Measurements from ENCODE around the gene METTL26.

DNA sequence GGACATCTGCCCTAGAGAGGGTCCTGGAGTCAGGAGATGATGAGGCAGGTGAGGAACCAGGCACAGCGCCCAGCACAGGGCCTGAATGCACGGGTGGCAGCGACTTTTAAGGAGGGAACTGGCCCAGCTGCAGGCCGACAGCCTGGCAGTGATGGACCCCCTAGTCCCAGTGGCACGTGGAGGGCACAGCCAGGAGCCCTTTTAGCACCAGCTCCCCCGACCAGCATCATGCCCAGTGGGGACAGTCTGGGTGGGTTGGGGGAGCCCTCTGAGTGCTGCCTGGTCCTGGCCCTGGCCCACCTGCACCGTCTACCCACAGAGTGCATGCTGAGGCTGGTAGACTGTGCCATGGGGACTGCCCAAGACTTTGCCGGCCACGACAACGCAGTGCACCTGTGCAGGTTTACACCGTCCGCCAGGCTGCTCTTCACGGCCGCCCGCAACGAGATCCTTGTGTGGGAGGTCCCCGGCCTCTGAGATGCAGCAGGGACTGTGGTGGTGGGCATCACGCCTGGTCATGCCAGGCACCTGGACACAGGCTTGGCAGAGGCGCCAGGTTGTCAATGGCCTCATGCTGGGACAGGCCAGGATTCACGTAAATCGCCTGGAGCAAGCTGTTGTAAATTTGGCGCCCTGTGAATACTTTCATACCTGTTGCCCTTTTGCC is 31.1 kb upstream of the METTL26 start:
- TF ChIP-seq CTCF (IDR thresholded peaks at IDR 0.05; ENCODE audit: low read length) (no peak), EZH2 (optimal IDR thresholded peaks at IDR 0.05; ENCODE audit: low read depth, low read length) (no peak), EZH2phosphoT487 (IDR thresholded peaks at IDR 0.05; ENCODE audit: low read length) (no peak)

Data from MM.1S (cell line).